ENCODE measurements around the gene ADAMTS3.
A peak's percentile ranks its signal among the peaks of the same experiment; 100 is the strongest.

Gene ADAMTS3

DNA sequence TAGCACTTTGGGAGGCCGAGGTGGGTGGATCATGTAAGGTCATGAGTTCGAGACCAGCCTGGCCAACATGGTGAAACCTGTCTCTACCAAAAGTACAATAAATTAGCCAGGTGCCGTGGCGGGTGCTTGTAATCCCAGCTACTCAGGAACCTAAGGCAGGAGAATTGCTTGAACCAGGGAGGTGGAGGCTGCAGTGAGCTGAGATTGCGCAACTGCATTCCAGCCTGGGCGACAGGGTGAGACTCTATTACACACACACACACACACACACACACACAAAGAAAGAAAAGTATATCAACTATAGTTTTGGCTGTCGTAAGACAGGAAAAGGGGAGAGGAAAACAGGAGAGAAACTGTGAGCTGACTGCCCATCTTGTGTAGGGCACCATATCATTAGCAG, 171.7 kb downstream of the ADAMTS3 start:
- WGBS, 2 donors (ENCODE audit: extremely low coverage in 2 of 2, insufficient read length in 2 of 2, insufficient replicate concordance in 1 of 2), result no CpG with 5 or more reads among the region's 7 CpGs
- H3K36me3 ChIP-seq (replicated peaks in 1 of 2; ENCODE audit: control insufficient read depth in 2 of 2, insufficient read depth in 2 of 2, low read length in 2 of 2), result no peaks in the 10 kb centered on the region
- no peak overlapping the region for H4K91ac ChIP-seq (ENCODE audit: low read depth, low read length, poor library complexity)

DNA sequence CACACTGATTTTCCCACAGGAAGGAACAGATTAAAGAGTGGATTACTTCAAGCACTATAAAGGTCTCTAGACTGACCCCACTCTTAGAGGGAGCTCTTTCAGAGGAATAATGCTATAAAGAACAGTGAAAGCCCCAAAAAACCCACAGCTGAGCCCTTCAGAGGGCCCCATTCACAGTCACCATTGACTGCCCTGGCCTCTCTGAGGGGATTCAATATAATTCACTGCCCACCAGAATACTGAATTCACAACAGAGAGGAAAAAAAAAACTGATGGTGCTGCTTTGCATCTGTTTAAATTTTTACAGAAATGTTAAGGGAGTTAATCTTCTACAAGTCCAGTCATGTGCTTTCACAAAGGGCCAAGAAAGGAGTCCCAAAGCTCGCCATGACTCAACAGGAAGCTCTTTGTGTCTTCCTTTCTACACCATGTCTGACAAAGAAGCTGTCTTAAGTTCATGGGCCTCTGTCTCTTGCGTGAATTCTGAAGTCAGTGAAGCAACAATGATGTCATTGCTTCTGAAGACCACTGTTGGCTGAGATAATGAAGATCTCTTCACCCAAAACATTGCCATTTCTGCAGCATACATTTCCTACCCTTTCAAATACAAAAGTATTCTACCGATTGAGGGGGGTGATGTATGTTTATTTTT, 174.9 kb downstream of the ADAMTS3 start:
- Histone ChIP-seq H3K4me1 (ENCODE audit: control insufficient read depth in 2 of 2, insufficient read depth in 1 of 2, low read depth in 1 of 2, low read length in 2 of 2) (peaks cover 5 to 9% of the 10 kb centered on the region in 2 donors), H3K18ac (ENCODE audit: low read length) (no peak overlapping the region), H2BK15ac (ENCODE audit: low read length) (no peak overlapping the region), H3K9me3 (replicated peaks in 1 of 2; ENCODE audit: control insufficient read depth in 2 of 2, insufficient read depth in 1 of 2, low read depth in 1 of 2, low read length in 2 of 2) (peaks cover 0 to 4% of the 10 kb centered on the region in 2 donors), H3K4me3 (ENCODE audit: low read length in 2 of 2) (no peak overlapping the region), H3K9ac (ENCODE audit: low read depth, low read length, poor library complexity) (no peak overlapping the region), H4K91ac (ENCODE audit: low read depth, low read length, poor library complexity) (no peak overlapping the region), H4K8ac (ENCODE audit: low read depth, low read length) (no peak overlapping the region), H2BK120ac (ENCODE audit: low read depth, low read length) (no peak overlapping the region), H3K23ac (ENCODE audit: low read depth, low read length, poor library complexity) (no peak overlapping the region), H3K79me1 (ENCODE audit: low read depth, low read length) (no peaks in the 10 kb centered on the region), H3K36me3 (replicated peaks in 1 of 2; ENCODE audit: control insufficient read depth in 2 of 2, insufficient read depth in 2 of 2, low read length in 2 of 2) (no peaks in the 10 kb centered on the region), H2AK5ac (ENCODE audit: low read depth, low read length) (no peak overlapping the region), H3K27ac (replicated peaks; ENCODE audit: low read length) (no peak overlapping the region), H3K4me2 (ENCODE audit: insufficient read depth, low read length, poor library complexity, severe bottlenecking) (no peak overlapping the region), H3K27me3 (ENCODE audit: control insufficient read depth in 3 of 3, insufficient read depth in 3 of 3, low read depth in 1 of 3, low read length in 3 of 3) (no peaks in the 10 kb centered on the region), H2AFZ (ENCODE audit: low read length) (peak overlapping the region; percentile 5), H2BK12ac (ENCODE audit: low read length) (no peak overlapping the region), H3K14ac (ENCODE audit: low read length) (no peak overlapping the region), H3K4ac (ENCODE audit: low read length) (no peak overlapping the region), H2BK5ac (ENCODE audit: low read length) (no peak overlapping the region)
- WGBS, 2 donors (ENCODE audit: extremely low coverage in 2 of 2, insufficient read length in 2 of 2, insufficient replicate concordance in 1 of 2), result no CpG with 5 or more reads among the region's 3 CpGs
- no peak for DNase-seq (ENCODE audit: low spot score)

More for the DNA sequence above, 171.7 kb downstream of the ADAMTS3 start:
- DNase-seq (ENCODE audit: low spot score), result no peak
- no peak overlapping the region for H3K4me3 ChIP-seq (ENCODE audit: low read length in 2 of 2)
- H3K9me3 ChIP-seq (replicated peaks in 1 of 2; ENCODE audit: control insufficient read depth in 2 of 2, insufficient read depth in 1 of 2, low read depth in 1 of 2, low read length in 2 of 2), result peaks cover 0 to 4% of the 10 kb centered on the region in 2 donors
- no peaks in the 10 kb centered on the region for H3K27me3 ChIP-seq (ENCODE audit: control insufficient read depth in 3 of 3, insufficient read depth in 3 of 3, low read depth in 1 of 3, low read length in 3 of 3)
- no peak overlapping the region for H3K4me2 ChIP-seq (ENCODE audit: insufficient read depth, low read length, poor library complexity, severe bottlenecking)
- no peak overlapping the region for H2BK120ac ChIP-seq (ENCODE audit: low read depth, low read length)
- no peak overlapping the region for H3K4ac ChIP-seq (ENCODE audit: low read length)
- H3K23ac ChIP-seq (ENCODE audit: low read depth, low read length, poor library complexity), result no peak overlapping the region
- H3K79me1 ChIP-seq (ENCODE audit: low read depth, low read length), result no peaks in the 10 kb centered on the region
- no peak overlapping the region for H2AFZ ChIP-seq (ENCODE audit: low read length)
- H3K27ac ChIP-seq (replicated peaks; ENCODE audit: low read length), result no peak overlapping the region
- H3K4me1 ChIP-seq (ENCODE audit: control insufficient read depth in 2 of 2, insufficient read depth in 1 of 2, low read depth in 1 of 2, low read length in 2 of 2), result peaks cover 1 to 2% of the 10 kb centered on the region in 2 donors
- no peak overlapping the region for H3K14ac ChIP-seq (ENCODE audit: low read length)
- H2BK15ac ChIP-seq (ENCODE audit: low read length), result no peak overlapping the region
- no peak overlapping the region for H2BK12ac ChIP-seq (ENCODE audit: low read length)
- H3K18ac ChIP-seq (ENCODE audit: low read length), result no peak overlapping the region
- H2AK5ac ChIP-seq (ENCODE audit: low read depth, low read length), result no peak overlapping the region
- H4K8ac ChIP-seq (ENCODE audit: low read depth, low read length), result no peak overlapping the region
- H3K9ac ChIP-seq (ENCODE audit: low read depth, low read length, poor library complexity), result no peak overlapping the region
- no peak overlapping the region for H2BK5ac ChIP-seq (ENCODE audit: low read length)

- no CpG with 5 or more reads among the region's 2 CpGs for WGBS, 2 donors (ENCODE audit: extremely low coverage in 2 of 2, insufficient read length in 2 of 2, insufficient replicate concordance in 1 of 2)
- DNase-seq (ENCODE audit: low spot score), result no peak
- peaks cover 5 to 9% of the 10 kb centered on the region in 2 donors for H3K4me1 ChIP-seq (ENCODE audit: control insufficient read depth in 2 of 2, insufficient read depth in 1 of 2, low read depth in 1 of 2, low read length in 2 of 2)
Observed at GRCh38 chr4:72391281-72391680, 177.7 kb downstream of the ADAMTS3 start.

GRCh38 chr4:72390409-72390808, 178.6 kb downstream of the ADAMTS3 start:
- no peak overlapping the region for H3K4me2 ChIP-seq (ENCODE audit: insufficient read depth, low read length, poor library complexity, severe bottlenecking)
- no peaks in the 10 kb centered on the region for H3K27me3 ChIP-seq (ENCODE audit: control insufficient read depth in 3 of 3, insufficient read depth in 3 of 3, low read depth in 1 of 3, low read length in 3 of 3)
- H2AK5ac ChIP-seq (ENCODE audit: low read depth, low read length), result no peak overlapping the region
- peaks cover 5 to 9% of the 10 kb centered on the region in 2 donors for H3K4me1 ChIP-seq (ENCODE audit: control insufficient read depth in 2 of 2, insufficient read depth in 1 of 2, low read depth in 1 of 2, low read length in 2 of 2)
- no peak overlapping the region for H4K91ac ChIP-seq (ENCODE audit: low read depth, low read length, poor library complexity)
- DNase-seq (ENCODE audit: low spot score), result no peak
- no peak overlapping the region for H3K9ac ChIP-seq (ENCODE audit: low read depth, low read length, poor library complexity)
- H2BK15ac ChIP-seq (ENCODE audit: low read length), result no peak overlapping the region
- no peak overlapping the region for H3K23ac ChIP-seq (ENCODE audit: low read depth, low read length, poor library complexity)
- H3K36me3 ChIP-seq (replicated peaks in 1 of 2; ENCODE audit: control insufficient read depth in 2 of 2, insufficient read depth in 2 of 2, low read length in 2 of 2), result no peaks in the 10 kb centered on the region
- H2BK5ac ChIP-seq (ENCODE audit: low read length), result no peak overlapping the region
- H2BK120ac ChIP-seq (ENCODE audit: low read depth, low read length), result no peak overlapping the region
- no peak overlapping the region for H3K14ac ChIP-seq (ENCODE audit: low read length)
- no peak overlapping the region for H4K8ac ChIP-seq (ENCODE audit: low read depth, low read length)
- H3K18ac ChIP-seq (ENCODE audit: low read length), result no peak overlapping the region
- no peak overlapping the region for H3K27ac ChIP-seq (replicated peaks; ENCODE audit: low read length)
- H3K79me1 ChIP-seq (ENCODE audit: low read depth, low read length), result no peaks in the 10 kb centered on the region
- no peak overlapping the region for H2AFZ ChIP-seq (ENCODE audit: low read length)
- no peak overlapping the region for H3K4ac ChIP-seq (ENCODE audit: low read length)
- H3K9me3 ChIP-seq (replicated peaks in 1 of 2; ENCODE audit: control insufficient read depth in 2 of 2, insufficient read depth in 1 of 2, low read depth in 1 of 2, low read length in 2 of 2), result peaks cover 0 to 4% of the 10 kb centered on the region in 2 donors
- WGBS, 2 donors (ENCODE audit: extremely low coverage in 2 of 2, insufficient read length in 2 of 2, insufficient replicate concordance in 1 of 2), result no CpG with 5 or more reads among the region's 1 CpG
- H2BK12ac ChIP-seq (ENCODE audit: low read length), result no peak overlapping the region
- no peak overlapping the region for H3K4me3 ChIP-seq (ENCODE audit: low read length in 2 of 2)

More at GRCh38 chr4:72391281-72391680, 177.7 kb downstream of the ADAMTS3 start:
- H2AFZ ChIP-seq (ENCODE audit: low read length), result peak overlapping the region; percentile 26
- peaks cover 0 to 4% of the 10 kb centered on the region in 2 donors for H3K9me3 ChIP-seq (replicated peaks in 1 of 2; ENCODE audit: control insufficient read depth in 2 of 2, insufficient read depth in 1 of 2, low read depth in 1 of 2, low read length in 2 of 2)
- H3K18ac ChIP-seq (ENCODE audit: low read length), result no peak overlapping the region
- no peak overlapping the region for H2BK120ac ChIP-seq (ENCODE audit: low read depth, low read length)
- no peak overlapping the region for H2AK5ac ChIP-seq (ENCODE audit: low read depth, low read length)
- no peak overlapping the region for H4K8ac ChIP-seq (ENCODE audit: low read depth, low read length)
- no peaks in the 10 kb centered on the region for H3K79me1 ChIP-seq (ENCODE audit: low read depth, low read length)
- H3K9ac ChIP-seq (ENCODE audit: low read depth, low read length, poor library complexity), result no peak overlapping the region
- no peaks in the 10 kb centered on the region for H3K27me3 ChIP-seq (ENCODE audit: control insufficient read depth in 3 of 3, insufficient read depth in 3 of 3, low read depth in 1 of 3, low read length in 3 of 3)
- H2BK15ac ChIP-seq (ENCODE audit: low read length), result no peak overlapping the region
- no peak overlapping the region for H4K91ac ChIP-seq (ENCODE audit: low read depth, low read length, poor library complexity)
- no peak overlapping the region for H3K27ac ChIP-seq (replicated peaks; ENCODE audit: low read length)
- no peak overlapping the region for H3K4me2 ChIP-seq (ENCODE audit: insufficient read depth, low read length, poor library complexity, severe bottlenecking)
- H2BK5ac ChIP-seq (ENCODE audit: low read length), result no peak overlapping the region
- H3K14ac ChIP-seq (ENCODE audit: low read length), result no peak overlapping the region
- no peak overlapping the region for H3K4me3 ChIP-seq (ENCODE audit: low read length in 2 of 2)
- H3K4ac ChIP-seq (ENCODE audit: low read length), result no peak overlapping the region
- H3K23ac ChIP-seq (ENCODE audit: low read depth, low read length, poor library complexity), result no peak overlapping the region
- no peak overlapping the region for H2BK12ac ChIP-seq (ENCODE audit: low read length)
- H3K36me3 ChIP-seq (replicated peaks in 1 of 2; ENCODE audit: control insufficient read depth in 2 of 2, insufficient read depth in 2 of 2, low read length in 2 of 2), result no peaks in the 10 kb centered on the region
